Activated CD8-positive, alpha-beta T cell treated with anti-CD3 and anti-CD28 coated beads for 36 hours (primary cell): Measurements from ENCODE around the gene C12orf57. TPM values are rescaled to one million over a fixed set of nuclear protein-coding genes. Genes with fewer than 3 reads are reported as not detected.

ENCODE experiments used
- ATAC-seq: fragments of 200-7000 bp; cut with Tn5 transposase; one replicate; pipeline ENCODE4 v1.10.0; 2021; ENCODE audit warnings: mild to moderate bottlenecking, moderate library complexity
- CTCF ChIA-PET: fragments of 350-600 bp; sonication (Branson Sonifier 250); formaldehyde crosslinking; loops from one replicate; lab custom pipeline; 2021; ENCODE audit warnings: antibody characterized with exemption; lab: Charles Lee
- POLR2A ChIA-PET: fragments of 350-600 bp; sonication (Branson Sonifier 250); formaldehyde crosslinking; loops from one replicate; lab custom pipeline; 2021; ENCODE audit warnings: antibody characterized with exemption; lab: Charles Lee
- DNase-seq: peaks from one replicate; pipeline ENCODE4 v3.0.0-alpha.2; 2020
- H3K27ac Mint-ChIP-seq: one replicate; pipeline ENCODE4 v1.8.0; 2021; ENCODE audit warnings: mild to moderate bottlenecking, mixed read lengths
- H3K27me3 Mint-ChIP-seq: one replicate; pipeline ENCODE4 v1.8.0; 2021; ENCODE audit warnings: mixed read lengths
- H3K36me3 Mint-ChIP-seq: one replicate; pipeline ENCODE4 v1.8.0; 2021; ENCODE audit warnings: low read depth, mixed read lengths
- H3K4me1 Mint-ChIP-seq: one replicate; pipeline ENCODE4 v1.8.0; 2021; ENCODE audit warnings: low read depth, mixed read lengths
- H3K4me3 Mint-ChIP-seq: one replicate; pipeline ENCODE4 v1.8.0; 2021; ENCODE audit warnings: mild to moderate bottlenecking, moderate library complexity, mixed read lengths
- H3K9me3 Mint-ChIP-seq: one replicate; pipeline ENCODE4 v1.8.0; 2021; ENCODE audit warnings: mixed read lengths
- intact Hi-C: fragments of 100-400 bp; cut with micrococcal nuclease; formaldehyde crosslinking; loops from one replicate; pipeline ENCODE4 v1.10.0; 2022
- total RNA-seq, 2 experiments: library from RNA; stranded (reverse); gene quantifications; one replicate each; pipeline ENCODE4 v1.2.3, GENCODE V29; 2021
- TF ChIP-seq, protein P1 (sequence below): fragments of 200-600 bp; IDR thresholded peaks from one replicate; pipeline ENCODE4 v1.8.0; 2022; ENCODE audit warnings: antibody characterized with exemption, mild to moderate bottlenecking

Gene C12orf57
- total RNA-seq, 2 experiments from 2014 or later = 226 to 244 TPM

DNA sequence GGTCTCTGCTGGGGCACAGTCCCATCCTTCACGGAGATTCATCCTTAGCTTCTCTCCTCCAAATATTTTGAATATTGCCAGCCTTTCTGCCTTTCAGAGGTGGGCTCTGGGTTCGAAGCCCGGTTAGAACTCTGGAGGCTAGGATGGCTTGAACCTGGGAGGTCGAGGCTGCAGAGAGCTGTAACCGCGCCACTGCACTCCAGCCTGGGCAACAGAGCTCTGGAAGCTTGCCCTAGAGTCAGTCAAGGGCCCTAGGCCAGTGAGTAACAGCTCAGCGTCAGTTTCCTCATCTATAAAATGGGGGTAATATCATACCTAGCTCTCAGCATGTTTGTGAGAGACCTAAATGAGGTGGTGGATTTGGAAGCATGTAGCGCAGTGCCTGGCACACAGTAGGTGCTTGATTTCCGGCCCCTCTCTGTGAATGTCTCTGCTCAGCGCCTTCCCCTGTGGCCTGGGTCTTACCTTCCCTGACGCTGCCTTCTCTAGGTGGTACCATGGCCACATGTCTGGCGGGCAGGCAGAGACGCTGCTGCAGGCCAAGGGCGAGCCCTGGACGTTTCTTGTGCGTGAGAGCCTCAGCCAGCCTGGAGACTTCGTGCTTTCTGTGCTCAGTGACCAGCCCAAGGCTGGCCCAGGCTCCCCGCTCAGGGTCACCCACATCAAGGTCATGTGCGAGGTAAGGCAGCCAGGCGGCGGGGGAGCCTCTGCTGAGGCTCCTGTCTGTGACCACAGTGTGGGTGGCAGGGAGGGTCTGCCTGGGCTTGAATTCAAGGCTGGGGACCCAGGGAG is 10.7 kb downstream of the C12orf57 start:
- H3K4me3 Mint-ChIP-seq = peak overlapping the region; percentile 95

DNA sequence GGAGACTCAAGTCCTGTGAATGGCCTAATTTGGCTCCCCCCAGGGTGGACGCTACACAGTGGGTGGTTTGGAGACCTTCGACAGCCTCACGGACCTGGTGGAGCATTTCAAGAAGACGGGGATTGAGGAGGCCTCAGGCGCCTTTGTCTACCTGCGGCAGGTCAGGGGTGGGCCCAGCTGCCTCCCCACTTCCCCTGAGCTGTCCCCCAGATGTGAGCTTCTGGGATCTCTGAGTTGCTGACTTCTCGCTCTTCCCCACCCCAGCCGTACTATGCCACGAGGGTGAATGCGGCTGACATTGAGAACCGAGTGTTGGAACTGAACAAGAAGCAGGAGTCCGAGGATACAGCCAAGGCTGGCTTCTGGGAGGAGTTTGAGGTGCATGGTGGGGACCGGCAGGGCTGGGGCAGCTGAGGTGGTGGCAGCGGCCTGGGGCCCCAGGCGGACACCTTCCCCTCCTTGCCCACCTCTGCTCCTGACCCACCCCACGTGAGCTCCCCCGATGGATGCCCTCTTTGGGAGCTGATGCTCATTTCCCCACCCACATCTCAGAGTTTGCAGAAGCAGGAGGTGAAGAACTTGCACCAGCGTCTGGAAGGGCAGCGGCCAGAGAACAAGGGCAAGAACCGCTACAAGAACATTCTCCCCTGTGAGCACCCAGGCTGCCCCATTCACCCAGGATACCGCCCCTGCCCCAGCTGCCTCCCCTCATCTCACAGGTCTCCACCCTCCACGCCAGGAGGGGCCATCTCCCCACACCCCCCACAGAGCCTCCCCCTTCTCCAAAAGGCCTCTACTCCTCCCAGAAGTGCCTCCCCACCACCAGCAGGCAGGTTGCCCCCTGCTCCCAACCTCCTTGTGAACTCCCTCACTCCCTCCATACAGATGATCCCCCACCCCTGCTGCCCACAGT is 11.5 kb downstream of the C12orf57 start:
- Mint-ChIP-seq H3K36me3 (peaks cover 90% of the 10 kb centered on the region), H3K27me3 (no peaks in the 10 kb centered on the region), H3K4me3 (peak overlapping the region; percentile 95), H3K4me1 (peaks cover 64% of the 10 kb centered on the region), H3K27ac (peak overlapping the region; percentile 93), H3K9me3 (no peaks in the 10 kb centered on the region)
- ChIA-PET CTCF (interaction anchor here (1.0 to 13.5 kb wide), 4 partner anchors 9 to 158 kb away, joined by 3 to 460 read pairs (median 6); partner anchors contain the start of genes C12orf57, PTPN6 and RNU7-1), POLR2A (interaction anchor here (0.6 to 36.0 kb wide), 7 partner anchors 1 to 980 kb away, joined by 3 to 1266 read pairs (median 5); partner anchors contain the start of genes ATN1, C12orf57, EMG1 and LPCAT3)
- DNase-seq = no peak
- intact Hi-C loops = no loop called here
- TF ChIP-seq, protein P1, sequence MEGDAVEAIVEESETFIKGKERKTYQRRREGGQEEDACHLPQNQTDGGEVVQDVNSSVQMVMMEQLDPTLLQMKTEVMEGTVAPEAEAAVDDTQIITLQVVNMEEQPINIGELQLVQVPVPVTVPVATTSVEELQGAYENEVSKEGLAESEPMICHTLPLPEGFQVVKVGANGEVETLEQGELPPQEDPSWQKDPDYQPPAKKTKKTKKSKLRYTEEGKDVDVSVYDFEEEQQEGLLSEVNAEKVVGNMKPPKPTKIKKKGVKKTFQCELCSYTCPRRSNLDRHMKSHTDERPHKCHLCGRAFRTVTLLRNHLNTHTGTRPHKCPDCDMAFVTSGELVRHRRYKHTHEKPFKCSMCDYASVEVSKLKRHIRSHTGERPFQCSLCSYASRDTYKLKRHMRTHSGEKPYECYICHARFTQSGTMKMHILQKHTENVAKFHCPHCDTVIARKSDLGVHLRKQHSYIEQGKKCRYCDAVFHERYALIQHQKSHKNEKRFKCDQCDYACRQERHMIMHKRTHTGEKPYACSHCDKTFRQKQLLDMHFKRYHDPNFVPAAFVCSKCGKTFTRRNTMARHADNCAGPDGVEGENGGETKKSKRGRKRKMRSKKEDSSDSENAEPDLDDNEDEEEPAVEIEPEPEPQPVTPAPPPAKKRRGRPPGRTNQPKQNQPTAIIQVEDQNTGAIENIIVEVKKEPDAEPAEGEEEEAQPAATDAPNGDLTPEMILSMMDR = no peak
- ATAC-seq = no peak

More for the DNA sequence above, 10.7 kb downstream of the C12orf57 start:
- Mint-ChIP-seq H3K36me3 (peaks cover 82% of the 10 kb centered on the region), H3K4me1 (peaks cover 64% of the 10 kb centered on the region), H3K9me3 (no peaks in the 10 kb centered on the region), H3K27me3 (no peaks in the 10 kb centered on the region), H3K27ac (peak overlapping the region; percentile 93)
- ChIA-PET POLR2A (interaction anchor here (0.6 to 36.0 kb wide), 7 partner anchors 0 to 63 kb away, joined by 3 to 1266 read pairs (median 5); partner anchors contain the start of genes ATN1, C12orf57, EMG1 and LPCAT3), CTCF (interaction anchor here (0.7 to 13.5 kb wide), 4 partner anchors 10 to 85 kb away, joined by 3 to 460 read pairs (median 6); partner anchors contain the start of genes C12orf57, PTPN6 and RNU7-1)
- ATAC-seq = no peak
- TF ChIP-seq, protein P1 = no peak
- intact Hi-C loops = no loop called here
- no peak for DNase-seq

DNA sequence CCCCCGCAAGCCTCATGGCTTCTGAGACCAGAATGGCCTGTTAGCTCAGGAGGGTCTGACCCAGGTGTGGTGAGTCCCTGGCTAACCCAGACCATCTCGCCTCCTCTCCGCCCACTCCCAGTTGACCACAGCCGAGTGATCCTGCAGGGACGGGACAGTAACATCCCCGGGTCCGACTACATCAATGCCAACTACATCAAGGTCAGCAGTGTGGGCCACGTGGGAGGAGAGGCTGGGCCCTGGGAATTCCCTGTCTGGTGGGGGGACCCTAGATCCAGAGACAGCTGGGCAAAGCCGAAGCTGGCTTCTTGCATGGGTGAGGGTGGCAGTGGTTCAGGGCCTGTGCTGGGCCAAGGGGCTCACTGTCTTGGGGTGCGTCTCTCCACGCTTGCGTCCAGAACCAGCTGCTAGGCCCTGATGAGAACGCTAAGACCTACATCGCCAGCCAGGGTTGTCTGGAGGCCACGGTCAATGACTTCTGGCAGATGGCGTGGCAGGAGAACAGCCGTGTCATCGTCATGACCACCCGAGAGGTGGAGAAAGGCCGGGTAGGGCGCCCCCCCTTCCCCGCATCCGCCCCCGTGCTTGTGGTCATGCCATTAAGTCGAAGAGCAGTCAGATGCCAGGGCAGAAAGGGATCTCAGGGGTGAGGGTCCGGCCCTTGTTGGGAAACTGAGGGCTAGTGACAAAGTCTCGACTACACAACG is 12.4 kb downstream of the C12orf57 start:
- CTCF ChIA-PET = interaction anchor here (0.9 to 13.5 kb wide), 6 partner anchors 9 to 157 kb away, joined by 3 to 460 read pairs (median 4); partner anchors contain the start of genes C12orf57, PTPN6, RNU7-1 and SPSB2
- peak; percentile 73 for DNase-seq
- H3K36me3 Mint-ChIP-seq = peaks cover 97% of the 10 kb centered on the region

More for the DNA sequence above, 12.4 kb downstream of the C12orf57 start:
- no peak for ATAC-seq
- intact Hi-C loops = no loop called here
- H3K27ac Mint-ChIP-seq = peak overlapping the region; percentile 93
- H3K4me3 Mint-ChIP-seq = peak overlapping the region; percentile 95
- H3K27me3 Mint-ChIP-seq = no peaks in the 10 kb centered on the region
- H3K4me1 Mint-ChIP-seq = peaks cover 68% of the 10 kb centered on the region
- H3K9me3 Mint-ChIP-seq = no peaks in the 10 kb centered on the region
- TF ChIP-seq, protein P1 = no peak
- POLR2A ChIA-PET = interaction anchor here (0.8 to 36.0 kb wide), 6 partner anchors 2 to 979 kb away, joined by 3 to 1266 read pairs (median 13); partner anchors contain the start of genes ATN1, C12orf57, EMG1 and PHB2
